Endothelial cell (in vitro differentiated cells): ENCODE measurements around the gene PKN3. TPM values are rescaled to one million over a fixed set of nuclear protein-coding genes. Genes with fewer than 3 reads are reported as not detected.

Experiments used
- DNase-seq: peaks from one replicate; pipeline ENCODE4 v3.0.0; 2021; ENCODE audit warnings: low spot score
- H3K27ac Mint-ChIP-seq: one replicate; pipeline ENCODE4 v1.8.0; 2021; ENCODE audit warnings: mixed read lengths, inconsistent platforms; ENCODE audit not compliant: unreplicated experiment
- H3K27me3 Mint-ChIP-seq: one replicate; pipeline ENCODE4 v1.8.0; 2021; ENCODE audit warnings: mild to moderate bottlenecking, moderate library complexity, mixed read lengths, inconsistent platforms; ENCODE audit not compliant: unreplicated experiment
- H3K36me3 Mint-ChIP-seq: one replicate; pipeline ENCODE4 v1.8.0; 2021; ENCODE audit warnings: mild to moderate bottlenecking, low read depth, mixed read lengths, inconsistent platforms; ENCODE audit not compliant: unreplicated experiment
- H3K4me1 Mint-ChIP-seq: one replicate; pipeline ENCODE4 v1.8.0; 2021; ENCODE audit warnings: mild to moderate bottlenecking, mixed read lengths, inconsistent platforms; ENCODE audit not compliant: unreplicated experiment
- H3K4me3 Mint-ChIP-seq: one replicate; pipeline ENCODE4 v1.8.0; 2021; ENCODE audit warnings: mild to moderate bottlenecking, mixed read lengths, inconsistent platforms; ENCODE audit not compliant: unreplicated experiment
- H3K9me3 Mint-ChIP-seq: one replicate; pipeline ENCODE4 v1.8.0; 2021; ENCODE audit warnings: mixed read lengths, inconsistent platforms; ENCODE audit not compliant: unreplicated experiment
- total RNA-seq: library from RNA; stranded (reverse); fragmentation: NEBNext Ultra II Directional; extraction: Animal tissue kit (Norgen Biotek cat#: 25700); gene quantifications from one replicate; pipeline ENCODE4 v1.2.1, GENCODE V29; 2021; ENCODE audit not compliant: unreplicated experiment
- TF ChIP-seq, protein P1 (sequence below): fragments of 200-600 bp; sonication (generic); IDR thresholded peaks from one replicate; pipeline ENCODE4 v1.5.0; 2021; ENCODE audit warnings: antibody characterized with exemption; ENCODE audit not compliant: unreplicated experiment

The PKN3 gene
- total RNA-seq, 1 donor from 2014 or later, result 14.7 TPM

- no peaks in the 10 kb centered on the region for H3K9me3 Mint-ChIP-seq
- no peak for DNase-seq
- H3K4me3 Mint-ChIP-seq, result peak overlapping the region; percentile 66
- H3K36me3 Mint-ChIP-seq, result peaks cover 10% of the 10 kb centered on the region
- peaks cover 18% of the 10 kb centered on the region for H3K4me1 Mint-ChIP-seq
- H3K27ac Mint-ChIP-seq, result no peak overlapping the region
- peaks cover 13% of the 10 kb centered on the region for H3K27me3 Mint-ChIP-seq
- TF ChIP-seq, protein P1, sequence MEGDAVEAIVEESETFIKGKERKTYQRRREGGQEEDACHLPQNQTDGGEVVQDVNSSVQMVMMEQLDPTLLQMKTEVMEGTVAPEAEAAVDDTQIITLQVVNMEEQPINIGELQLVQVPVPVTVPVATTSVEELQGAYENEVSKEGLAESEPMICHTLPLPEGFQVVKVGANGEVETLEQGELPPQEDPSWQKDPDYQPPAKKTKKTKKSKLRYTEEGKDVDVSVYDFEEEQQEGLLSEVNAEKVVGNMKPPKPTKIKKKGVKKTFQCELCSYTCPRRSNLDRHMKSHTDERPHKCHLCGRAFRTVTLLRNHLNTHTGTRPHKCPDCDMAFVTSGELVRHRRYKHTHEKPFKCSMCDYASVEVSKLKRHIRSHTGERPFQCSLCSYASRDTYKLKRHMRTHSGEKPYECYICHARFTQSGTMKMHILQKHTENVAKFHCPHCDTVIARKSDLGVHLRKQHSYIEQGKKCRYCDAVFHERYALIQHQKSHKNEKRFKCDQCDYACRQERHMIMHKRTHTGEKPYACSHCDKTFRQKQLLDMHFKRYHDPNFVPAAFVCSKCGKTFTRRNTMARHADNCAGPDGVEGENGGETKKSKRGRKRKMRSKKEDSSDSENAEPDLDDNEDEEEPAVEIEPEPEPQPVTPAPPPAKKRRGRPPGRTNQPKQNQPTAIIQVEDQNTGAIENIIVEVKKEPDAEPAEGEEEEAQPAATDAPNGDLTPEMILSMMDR, result no peak
Measured at GRCh38 chr9:128727640-128728248, 25.4 kb downstream of the PKN3 start.

DNA sequence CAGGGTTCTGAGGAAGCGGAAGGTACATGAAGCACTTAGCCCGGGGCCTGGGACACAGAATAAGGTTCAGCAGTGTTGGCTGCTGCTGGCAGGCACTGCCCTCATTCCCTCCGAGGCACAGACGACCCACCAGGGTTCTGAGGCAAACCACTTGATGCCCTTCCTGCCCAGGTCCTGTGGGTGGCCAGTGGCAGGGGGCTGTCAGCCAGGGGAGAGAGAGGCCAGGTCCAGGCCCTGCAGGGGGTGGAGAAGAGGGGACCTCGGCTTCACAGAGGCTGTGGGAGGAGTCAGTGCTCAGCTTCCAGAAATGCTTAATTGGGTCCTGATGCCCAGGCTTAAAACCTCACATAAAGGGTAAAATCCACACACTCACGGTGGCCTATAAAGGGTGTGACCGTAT is 26.0 kb downstream of the PKN3 start:
- DNase-seq, result no peak
- Mint-ChIP-seq H3K4me1 (peaks cover 12% of the 10 kb centered on the region), H3K9me3 (no peaks in the 10 kb centered on the region), H3K36me3 (peaks cover 7% of the 10 kb centered on the region), H3K27ac (no peak overlapping the region), H3K4me3 (no peak overlapping the region), H3K27me3 (peaks cover 11% of the 10 kb centered on the region)
- TF ChIP-seq, protein P1, result no peak

GRCh38 chr9:128729302-128729701 is 27.0 kb downstream of the PKN3 start:
- Mint-ChIP-seq H3K27ac (no peak overlapping the region), H3K4me1 (peaks cover 8% of the 10 kb centered on the region), H3K4me3 (no peak overlapping the region), H3K9me3 (no peaks in the 10 kb centered on the region), H3K27me3 (peaks cover 7% of the 10 kb centered on the region), H3K36me3 (peaks cover 6% of the 10 kb centered on the region)
- DNase-seq, result no peak
- TF ChIP-seq, protein P1, result no peak

- TF ChIP-seq, protein P1, result no peak
Measured at GRCh38 chr9:128729766-128730517, 27.6 kb downstream of the PKN3 start.

DNA sequence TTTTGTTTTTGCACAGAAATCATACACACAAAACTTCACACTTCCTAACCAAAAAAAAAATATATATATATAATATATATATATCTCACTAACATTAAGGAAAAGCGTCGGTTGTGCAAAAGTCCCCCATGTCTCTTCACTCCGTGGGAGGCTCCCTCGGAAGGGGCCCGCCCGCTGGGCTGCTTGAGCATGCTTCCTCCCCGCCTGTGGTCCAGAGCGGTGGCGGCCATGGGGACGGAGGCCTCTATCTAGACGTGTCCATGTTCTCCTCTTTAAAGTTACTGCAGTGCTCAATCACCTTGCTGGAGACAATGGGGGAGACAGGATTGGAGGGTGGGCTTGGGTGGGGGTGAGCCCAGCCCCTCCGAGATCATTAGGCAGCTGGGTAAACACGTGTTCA is 28.8 kb downstream of the PKN3 start:
- peaks cover 8% of the 10 kb centered on the region for H3K27me3 Mint-ChIP-seq
- H3K4me1 Mint-ChIP-seq, result no peaks in the 10 kb centered on the region
- no peaks in the 10 kb centered on the region for H3K36me3 Mint-ChIP-seq
- H3K9me3 Mint-ChIP-seq, result no peaks in the 10 kb centered on the region
- TF ChIP-seq, protein P1, result no peak
- H3K27ac Mint-ChIP-seq, result no peak overlapping the region
- H3K4me3 Mint-ChIP-seq, result no peak overlapping the region
- no peak for DNase-seq

More at GRCh38 chr9:128729766-128730517, 27.6 kb downstream of the PKN3 start:
- Mint-ChIP-seq H3K36me3 (no peaks in the 10 kb centered on the region), H3K4me3 (no peak overlapping the region), H3K27me3 (peaks cover 7% of the 10 kb centered on the region), H3K9me3 (no peaks in the 10 kb centered on the region), H3K27ac (no peak overlapping the region), H3K4me1 (peaks cover 2% of the 10 kb centered on the region)
- no peak for DNase-seq
